Skin epidermis (tissue), 12 donors: Measurements from ENCODE around the gene ADGRD1.
A peak's percentile ranks its signal among the peaks of the same experiment; 100 is the strongest.
"Not testable (repeated sequence)": the region's sequence is repeated elsewhere in the genome, so short reads cannot be mapped to it uniquely, and the experiment has no call there.

ENCODE experiments used
- H3K27ac ChIP-seq, 21 experiments: fragments of 200-600 bp; sonication (generic) in 11 of 21; one replicate each; pipeline ENCODE4 v1.5.0; 2020; ENCODE audit warnings: mild to moderate bottlenecking in 3 of 21, inconsistent platforms in 2 of 21, moderate library complexity in 2 of 21
- H3K4me3 ChIP-seq, 7 experiments: fragments of 200-600 bp; sonication (generic) in 2 of 7; one replicate each; pipeline ENCODE4 v1.5.0; 2020; ENCODE audit warnings: inconsistent platforms in 2 of 7, mild to moderate bottlenecking in 2 of 7, moderate library complexity in 1 of 7

Gene ADGRD1

GRCh38 chr12:131063413-131063812, 109.7 kb downstream of the ADGRD1 start:
- Histone ChIP-seq H3K27ac (no peak overlapping the region), H3K4me3 (no peak overlapping the region)

DNA sequence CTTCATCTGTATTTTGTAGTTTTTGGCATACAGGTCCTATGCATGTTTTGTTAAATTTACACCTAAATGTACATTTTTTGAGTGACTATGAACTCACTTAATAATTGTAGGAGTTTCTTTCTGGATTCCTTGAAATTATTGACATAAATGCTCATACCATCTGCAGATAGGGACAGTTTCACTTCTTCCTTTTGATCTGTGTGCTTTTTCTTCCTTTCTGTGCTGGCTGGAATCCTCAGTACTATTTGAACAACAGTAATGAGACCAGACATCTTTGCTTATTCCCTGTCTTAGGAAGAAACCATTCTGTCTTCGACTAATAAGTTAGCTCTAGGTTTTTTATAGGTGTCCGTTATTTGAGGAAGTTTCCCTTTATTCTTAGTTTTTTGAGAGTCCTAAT, 110.3 kb downstream of the ADGRD1 start:
- Histone ChIP-seq H3K4me3 (no peak overlapping the region), H3K27ac (no peak overlapping the region)

- H3K27ac ChIP-seq, result no peak overlapping the region
- H3K4me3 ChIP-seq, result no peak overlapping the region
These were observed 111.6 kb downstream of the ADGRD1 start for GRCh38 chr12:131065279-131065678.

GRCh38 chr12:131065801-131066200, 112.1 kb downstream of the ADGRD1 start:
- Histone ChIP-seq H3K4me3 (no peak overlapping the region), H3K27ac (no peak overlapping the region)

GRCh38 chr12:131066207-131066885, 112.6 kb downstream of the ADGRD1 start:
- peak overlapping the region in 2 of 21 experiments; percentile 38 for H3K27ac ChIP-seq
- no peak overlapping the region for H3K4me3 ChIP-seq

DNA sequence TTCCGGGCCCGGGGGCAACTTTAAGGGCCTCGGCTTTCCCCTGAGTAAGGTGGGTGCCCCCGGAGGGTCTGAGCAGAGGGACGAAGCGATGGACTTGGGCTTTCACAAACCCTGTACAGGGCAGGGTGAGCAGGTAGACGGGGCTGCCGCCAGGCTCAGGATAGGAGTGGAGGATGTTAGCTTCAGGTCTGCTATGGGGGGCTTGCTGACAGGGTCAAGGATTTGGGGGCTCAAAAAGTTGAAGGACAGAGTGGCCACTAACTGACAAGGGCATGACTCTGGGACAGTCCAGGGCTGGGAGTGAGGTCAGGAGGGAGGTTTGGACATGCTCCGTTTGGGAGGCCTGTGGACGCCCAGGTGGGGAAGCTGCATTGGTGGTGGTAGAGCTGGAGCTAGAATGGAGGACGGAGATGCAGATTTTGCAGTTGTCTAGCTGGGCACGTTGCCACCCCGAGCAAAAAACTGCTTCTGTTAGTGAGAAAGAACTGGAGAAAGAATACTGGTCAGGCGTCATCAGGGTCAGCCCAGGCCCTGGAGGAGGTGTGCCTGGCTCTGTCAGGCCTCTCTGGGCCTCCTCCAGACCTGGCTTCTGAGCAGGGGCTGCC, 113.3 kb downstream of the ADGRD1 start:
- H3K27ac ChIP-seq, result peak overlapping the region in 2 of 21 experiments; percentile 38
- H3K4me3 ChIP-seq, result no peak overlapping the region

- no peak overlapping the region for H3K27ac ChIP-seq
These were observed 114.5 kb downstream of the ADGRD1 start for GRCh38 chr12:131067981-131068851.

DNA sequence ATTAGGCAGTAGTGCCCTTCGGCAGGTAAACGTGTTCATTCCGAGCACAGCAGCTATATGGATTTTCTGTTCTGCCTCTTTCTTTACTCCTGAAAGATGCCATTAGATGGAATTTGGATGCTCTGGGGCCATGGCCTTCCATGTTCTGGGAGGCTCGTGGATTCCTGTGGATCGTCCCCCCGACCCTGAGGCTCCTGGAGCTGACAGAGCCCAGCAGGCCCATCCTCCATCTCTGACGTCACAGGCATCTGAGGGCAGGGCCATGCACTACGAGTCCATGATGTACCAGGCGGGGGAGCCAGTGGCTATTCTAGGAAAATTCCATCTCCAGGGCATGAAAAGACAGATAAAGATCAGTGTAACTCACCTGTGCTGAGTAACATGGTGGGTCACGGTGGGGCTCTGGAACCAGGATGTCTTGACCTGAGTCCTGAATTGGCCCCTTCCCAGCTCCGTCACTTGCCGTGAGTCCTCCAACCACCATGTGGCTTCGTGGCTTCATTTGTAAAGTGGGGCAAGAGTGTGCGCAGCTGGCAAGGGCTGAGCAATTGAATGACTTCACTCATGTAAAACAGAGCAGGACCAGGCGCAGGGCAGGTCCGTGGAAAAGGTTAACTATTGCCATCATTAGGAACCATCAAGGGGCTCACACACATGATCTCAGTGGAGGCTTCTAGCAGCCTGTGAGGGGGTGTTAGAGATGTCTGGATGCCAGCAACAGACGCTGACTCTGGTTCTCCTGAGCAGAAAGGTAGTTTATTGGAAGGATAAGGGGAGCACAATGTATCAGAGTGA, 115.4 kb downstream of the ADGRD1 start:
- not testable (repeated sequence) for H3K27ac ChIP-seq, H3K4me3 ChIP-seq

More at GRCh38 chr12:131067981-131068851, 114.5 kb downstream of the ADGRD1 start:
- no peak overlapping the region for H3K4me3 ChIP-seq

- not testable (repeated sequence) for H3K4me3 ChIP-seq, H3K27ac ChIP-seq
These were observed 116.4 kb downstream of the ADGRD1 start for GRCh38 chr12:131070136-131070535.

DNA sequence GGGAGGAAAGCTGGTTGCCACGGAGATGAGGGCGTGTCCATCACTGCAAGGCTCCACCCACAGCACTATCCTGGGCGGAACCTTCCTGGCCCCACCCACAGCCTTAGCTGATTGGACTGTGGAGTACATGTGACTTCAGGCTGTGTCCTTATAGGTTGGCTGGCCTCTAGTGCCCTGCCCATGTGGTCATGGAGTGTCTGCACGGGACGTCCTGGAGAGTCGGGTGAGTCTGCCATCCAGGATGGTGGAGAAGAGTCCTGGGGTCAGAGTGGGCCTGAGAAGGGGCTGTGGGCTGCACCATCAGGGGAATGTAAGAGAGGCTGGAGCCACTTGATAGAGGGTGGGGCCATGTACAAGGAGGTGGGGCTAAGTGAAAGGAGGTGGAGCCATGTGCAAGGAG, 117.0 kb downstream of the ADGRD1 start:
- H3K4me3 ChIP-seq, H3K27ac ChIP-seq: not testable (repeated sequence)

GRCh38 chr12:131071234-131071820, 117.6 kb downstream of the ADGRD1 start:
- not testable (repeated sequence) for H3K4me3 ChIP-seq, H3K27ac ChIP-seq

- not testable (repeated sequence) for H3K4me3 ChIP-seq, H3K27ac ChIP-seq
These were observed 118.2 kb downstream of the ADGRD1 start for GRCh38 chr12:131071950-131072349.

GRCh38 chr12:131072451-131073230, 118.9 kb downstream of the ADGRD1 start:
- Histone ChIP-seq H3K4me3 (no peak overlapping the region), H3K27ac (no peak overlapping the region)

DNA sequence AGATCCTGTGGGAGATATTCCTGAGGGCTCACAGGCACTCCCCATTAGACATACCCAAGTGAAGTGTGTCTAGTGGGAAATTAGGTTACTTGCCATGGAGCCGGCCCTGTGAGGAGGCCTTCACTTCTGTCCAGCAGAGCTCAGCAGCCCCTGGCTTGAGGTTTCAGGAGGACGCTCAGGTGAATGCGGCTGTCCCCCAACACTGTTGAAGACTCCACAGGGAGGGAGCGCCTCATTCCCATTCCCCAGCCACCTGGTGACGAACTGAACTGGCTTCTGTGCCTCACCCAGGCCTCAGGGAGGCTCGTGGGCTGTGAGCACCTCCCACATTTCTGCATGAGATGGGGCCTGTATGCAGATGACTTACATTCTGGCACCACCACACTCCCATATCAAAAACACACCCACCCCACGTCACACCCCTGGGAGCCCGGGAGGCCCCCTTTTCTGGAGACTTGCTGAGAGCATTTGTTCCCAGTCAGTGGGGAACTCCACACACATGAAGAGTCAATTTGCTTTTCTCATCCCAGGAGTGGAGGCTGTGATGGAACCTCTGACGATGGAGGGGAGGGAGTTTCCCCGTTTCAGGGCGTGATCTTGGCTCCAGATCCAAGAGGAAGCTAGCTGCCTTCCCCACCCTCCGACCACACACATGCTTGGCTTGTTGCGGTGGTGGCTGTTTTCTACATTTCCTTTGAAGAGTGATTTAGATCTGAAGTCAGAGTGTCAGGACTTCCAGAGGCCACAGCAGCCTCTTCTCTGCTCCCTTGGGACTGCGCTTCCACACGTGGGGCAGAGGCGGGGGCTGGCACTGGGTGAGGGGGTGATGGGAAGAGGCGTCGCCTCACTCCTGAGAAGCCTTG, 120.7 kb downstream of the ADGRD1 start:
- Histone ChIP-seq H3K27ac (peak overlapping the region in 8 of 21 experiments; percentile 7 to 71 (median 52)), H3K4me3 (no peak overlapping the region)

- Histone ChIP-seq H3K4me3 (no peak overlapping the region), H3K27ac (peak overlapping the region in 6 of 21 experiments; percentile 30 to 71 (median 56))
These were observed 121.5 kb downstream of the ADGRD1 start for GRCh38 chr12:131075194-131075593.

DNA sequence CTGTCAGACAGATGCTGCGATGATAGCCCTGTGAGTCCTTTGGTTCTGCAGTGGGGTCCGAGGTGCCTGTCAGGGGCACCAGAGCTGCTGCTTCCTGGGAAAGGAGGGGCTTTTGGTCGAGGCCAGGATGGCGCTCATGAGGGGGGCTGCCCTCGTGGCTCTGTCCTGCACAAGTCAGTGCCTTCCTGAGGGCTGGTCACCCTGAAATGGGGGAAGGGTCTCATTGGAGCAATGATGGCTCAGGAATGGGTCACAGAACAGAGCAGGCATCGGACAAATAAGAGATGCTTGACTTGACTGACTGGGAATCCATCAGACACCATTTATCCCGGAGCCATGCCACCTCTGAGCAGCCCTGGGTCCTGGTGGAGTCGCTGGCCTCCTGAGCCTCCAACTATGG, 121.9 kb downstream of the ADGRD1 start:
- H3K27ac ChIP-seq, result peak overlapping the region in 3 of 21 experiments; percentile 30 to 64 (median 47)
- no peak overlapping the region for H3K4me3 ChIP-seq

DNA sequence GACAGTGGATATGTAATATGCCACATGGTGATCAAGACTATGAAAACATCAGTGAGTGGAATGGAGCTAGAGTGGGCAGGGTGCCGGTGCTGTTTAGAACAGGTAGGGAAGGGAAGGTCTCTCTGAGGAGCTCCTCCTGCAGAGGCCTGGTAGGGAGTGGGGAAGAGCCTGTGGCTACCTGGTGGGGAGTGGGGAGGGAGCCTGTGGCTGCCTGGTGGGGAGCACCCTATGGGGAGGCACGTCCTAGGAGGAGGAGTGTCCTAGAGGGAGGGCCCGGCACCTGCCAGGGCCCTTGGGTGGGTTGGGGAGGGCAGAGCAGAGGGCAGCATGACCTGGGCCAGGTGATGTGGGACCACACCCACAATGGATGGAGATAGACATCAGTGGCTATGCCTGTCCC, 122.6 kb downstream of the ADGRD1 start:
- peak overlapping the region in 1 of 21 experiments; percentile 64 for H3K27ac ChIP-seq
- H3K4me3 ChIP-seq, result no peak overlapping the region
